ENCODE data around the gene DDX10. TPM values are rescaled to one million over a fixed set of nuclear protein-coding genes. Genes with fewer than 3 reads are reported as not detected.

The DDX10 gene
- polyA plus RNA-seq, 1 donor (not counting 4 experiments of a cell fraction or from before 2014, with no cell fraction given), result 32.3 TPM

DNA sequence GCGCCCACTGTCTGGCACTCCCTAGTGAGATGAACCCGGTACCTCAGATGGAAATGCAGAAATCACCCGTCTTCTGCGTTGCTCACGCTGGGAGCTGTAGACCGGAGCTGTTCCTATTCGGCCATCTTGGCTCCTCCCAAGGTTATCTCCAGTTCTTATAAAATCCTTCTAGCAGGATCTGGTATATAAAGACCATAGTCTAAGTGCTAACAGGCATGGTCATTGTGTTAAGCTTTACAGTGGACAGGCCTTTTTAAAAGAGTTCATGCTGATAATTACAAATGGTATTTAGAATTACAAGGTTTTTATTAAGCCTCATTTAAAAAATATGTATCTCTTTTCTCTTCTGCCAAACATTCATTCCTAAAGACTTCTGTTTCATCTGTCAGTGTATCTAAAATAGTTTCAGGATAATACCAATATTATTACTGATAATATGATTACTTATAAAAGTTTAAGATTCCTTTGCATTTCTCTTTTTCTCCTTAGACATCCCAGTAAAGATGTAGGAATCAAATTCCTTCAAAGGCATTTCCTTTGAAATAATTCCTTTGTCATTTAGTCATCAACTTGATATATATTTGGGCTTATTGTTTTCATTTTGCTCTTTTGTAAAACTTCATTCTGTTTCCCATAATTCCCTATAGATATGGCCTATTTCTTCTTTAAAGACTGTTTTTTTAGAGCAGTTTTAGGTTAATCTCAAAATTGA, 20.7 kb downstream of the DDX10 start:
- Histone ChIP-seq H3K4me1 (ENCODE audit: control insufficient read depth, extremely low read depth, insufficient read depth, low read length) (peaks cover 8% of the 10 kb centered on the region), H3K9me1 (ENCODE audit: control insufficient read depth, extremely low read depth, insufficient read depth, low read length) (no peaks in the 10 kb centered on the region), H3K4me3 (ENCODE audit: control insufficient read depth in 2 of 3, extremely low read depth in 1 of 3, insufficient read depth in 2 of 3, low read depth in 1 of 3, low read length in 3 of 3) (no peak overlapping the region), H3K27me3 (ENCODE audit: control insufficient read depth, extremely low read depth, insufficient read depth, low read length) (no peaks in the 10 kb centered on the region), H3K9me3 (ENCODE audit: control insufficient read depth, low read depth, low read length) (no peaks in the 10 kb centered on the region), H3K9ac (ENCODE audit: control insufficient read depth, extremely low read depth, insufficient read depth, low read length) (no peak overlapping the region), H3K27ac (ENCODE audit: control insufficient read depth, insufficient read depth, low read length) (no peak overlapping the region), H4K20me1 (ENCODE audit: control insufficient read depth, extremely low read depth, insufficient read depth, low read length) (peaks cover 2% of the 10 kb centered on the region), H2AFZ (ENCODE audit: control insufficient read depth, low read length) (no peak overlapping the region), H3K4me2 (ENCODE audit: control insufficient read depth, extremely low read depth, insufficient read depth, low read depth, low read length) (peak overlapping the region; percentile 16), H3K36me3 (ENCODE audit: control insufficient read depth in 2 of 2, extremely low read depth in 1 of 2, insufficient read depth in 2 of 2, low read length in 2 of 2) (peaks cover 2 to 6% of the 10 kb centered on the region in 2 experiments), H3K79me2 (ENCODE audit: control insufficient read depth, insufficient read depth, low read length) (peaks cover 4% of the 10 kb centered on the region)
- FAIRE-seq (no peak), DNase-seq (ENCODE audit: low read depth, low spot score) (no peak)
- no peak for TF ChIP-seq EZH2 (IDR thresholded peaks at IDR 0.05; ENCODE audit: low read length)
- TF ChIP-seq, protein P1, sequence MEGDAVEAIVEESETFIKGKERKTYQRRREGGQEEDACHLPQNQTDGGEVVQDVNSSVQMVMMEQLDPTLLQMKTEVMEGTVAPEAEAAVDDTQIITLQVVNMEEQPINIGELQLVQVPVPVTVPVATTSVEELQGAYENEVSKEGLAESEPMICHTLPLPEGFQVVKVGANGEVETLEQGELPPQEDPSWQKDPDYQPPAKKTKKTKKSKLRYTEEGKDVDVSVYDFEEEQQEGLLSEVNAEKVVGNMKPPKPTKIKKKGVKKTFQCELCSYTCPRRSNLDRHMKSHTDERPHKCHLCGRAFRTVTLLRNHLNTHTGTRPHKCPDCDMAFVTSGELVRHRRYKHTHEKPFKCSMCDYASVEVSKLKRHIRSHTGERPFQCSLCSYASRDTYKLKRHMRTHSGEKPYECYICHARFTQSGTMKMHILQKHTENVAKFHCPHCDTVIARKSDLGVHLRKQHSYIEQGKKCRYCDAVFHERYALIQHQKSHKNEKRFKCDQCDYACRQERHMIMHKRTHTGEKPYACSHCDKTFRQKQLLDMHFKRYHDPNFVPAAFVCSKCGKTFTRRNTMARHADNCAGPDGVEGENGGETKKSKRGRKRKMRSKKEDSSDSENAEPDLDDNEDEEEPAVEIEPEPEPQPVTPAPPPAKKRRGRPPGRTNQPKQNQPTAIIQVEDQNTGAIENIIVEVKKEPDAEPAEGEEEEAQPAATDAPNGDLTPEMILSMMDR (optimal IDR thresholded peaks at IDR 0.05 in 1 of 3, IDR thresholded peaks at IDR 0.05 in 1 of 3, conservative IDR thresholded peaks at IDR 0.05 in 1 of 3; ENCODE audit: extremely low read depth in 1 of 3, insufficient read depth in 2 of 3, low read length in 3 of 3), result no peak
- dilution Hi-C loops (cut with MboI; ENCODE audit: extremely low pct_ligation_motif_present, low sequenced_read_pairs), result no loop called here

DNA sequence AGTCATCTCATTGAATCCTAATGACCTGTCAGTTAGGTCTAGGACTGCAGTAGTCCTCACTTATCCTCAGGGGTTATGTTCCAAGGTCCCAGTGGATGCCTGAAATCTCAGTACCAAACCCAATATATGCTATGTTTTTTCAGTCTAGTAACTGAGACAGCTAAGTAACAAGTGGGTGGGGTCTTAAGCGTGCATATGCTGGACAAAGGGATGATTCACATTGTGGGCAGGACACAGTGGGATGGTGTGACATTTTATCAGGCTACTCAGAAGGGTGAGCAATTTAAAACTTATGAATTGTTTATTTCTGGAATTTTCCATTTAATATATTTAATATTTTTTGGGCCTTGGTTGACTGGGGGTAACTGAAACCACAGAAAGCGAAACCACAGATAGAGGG, 29.0 kb downstream of the DDX10 start:
- no peaks in the 10 kb centered on the region for H3K9me3 ChIP-seq (ENCODE audit: control insufficient read depth, low read depth, low read length)
- TF ChIP-seq, protein P1 (optimal IDR thresholded peaks at IDR 0.05 in 1 of 3, IDR thresholded peaks at IDR 0.05 in 1 of 3, conservative IDR thresholded peaks at IDR 0.05 in 1 of 3; ENCODE audit: extremely low read depth in 1 of 3, insufficient read depth in 2 of 3, low read length in 3 of 3), result no peak
- no peak for TF ChIP-seq EZH2 (IDR thresholded peaks at IDR 0.05; ENCODE audit: low read length)
- no peaks in the 10 kb centered on the region for H3K9me1 ChIP-seq (ENCODE audit: control insufficient read depth, extremely low read depth, insufficient read depth, low read length)
- peak; percentile 84 for FAIRE-seq
- no peaks in the 10 kb centered on the region for H3K27me3 ChIP-seq (ENCODE audit: control insufficient read depth, extremely low read depth, insufficient read depth, low read length)
- peaks cover 6 to 8% of the 10 kb centered on the region in 2 experiments for H3K36me3 ChIP-seq (ENCODE audit: control insufficient read depth in 2 of 2, extremely low read depth in 1 of 2, insufficient read depth in 2 of 2, low read length in 2 of 2)
- peaks cover 20% of the 10 kb centered on the region for H3K4me1 ChIP-seq (ENCODE audit: control insufficient read depth, extremely low read depth, insufficient read depth, low read length)
- no peak overlapping the region for H3K9ac ChIP-seq (ENCODE audit: control insufficient read depth, extremely low read depth, insufficient read depth, low read length)
- dilution Hi-C loops (cut with MboI; ENCODE audit: extremely low pct_ligation_motif_present, low sequenced_read_pairs), result no loop called here
- no peaks in the 10 kb centered on the region for H3K79me2 ChIP-seq (ENCODE audit: control insufficient read depth, insufficient read depth, low read length)
- H4K20me1 ChIP-seq (ENCODE audit: control insufficient read depth, extremely low read depth, insufficient read depth, low read length), result no peaks in the 10 kb centered on the region
- H3K27ac ChIP-seq (ENCODE audit: control insufficient read depth, insufficient read depth, low read length), result peak overlapping the region; percentile 27
- no peak overlapping the region for H2AFZ ChIP-seq (ENCODE audit: control insufficient read depth, low read length)
- no peak overlapping the region for H3K4me2 ChIP-seq (ENCODE audit: control insufficient read depth, extremely low read depth, insufficient read depth, low read depth, low read length)
- no peak for DNase-seq (ENCODE audit: low read depth, low spot score)
- no peak overlapping the region for H3K4me3 ChIP-seq (ENCODE audit: control insufficient read depth in 2 of 3, extremely low read depth in 1 of 3, insufficient read depth in 2 of 3, low read depth in 1 of 3, low read length in 3 of 3)
